Suprapubic skin (tissue), 3 donors: ENCODE measurements around the gene NPIPA7.
"Not testable (repeated sequence)": the region's sequence is repeated elsewhere in the genome, so short reads cannot be mapped to it uniquely, and the experiment has no call there.

Experiments used
- EP300 ChIP-seq: sonication (generic); formaldehyde crosslinking; IDR thresholded peaks from one replicate; pipeline ENCODE4 v1.6.1; 2017; ENCODE audit warnings: antibody characterized with exemption
- TF ChIP-seq, protein P1 (sequence below), 2 donors: fragments of 200-600 bp in 1 of 2; fragments of 450-650 bp in 1 of 2; sonication (generic) in 1 of 2; IDR thresholded peaks; one replicate each; pipeline ENCODE4 v1.5.1; 2016 to 2019; ENCODE audit warnings: antibody characterized with exemption in 2 of 2, mild to moderate bottlenecking in 1 of 2, moderate library complexity in 1 of 2

- not testable (repeated sequence) for TF ChIP-seq EP300
- TF ChIP-seq, protein P1, sequence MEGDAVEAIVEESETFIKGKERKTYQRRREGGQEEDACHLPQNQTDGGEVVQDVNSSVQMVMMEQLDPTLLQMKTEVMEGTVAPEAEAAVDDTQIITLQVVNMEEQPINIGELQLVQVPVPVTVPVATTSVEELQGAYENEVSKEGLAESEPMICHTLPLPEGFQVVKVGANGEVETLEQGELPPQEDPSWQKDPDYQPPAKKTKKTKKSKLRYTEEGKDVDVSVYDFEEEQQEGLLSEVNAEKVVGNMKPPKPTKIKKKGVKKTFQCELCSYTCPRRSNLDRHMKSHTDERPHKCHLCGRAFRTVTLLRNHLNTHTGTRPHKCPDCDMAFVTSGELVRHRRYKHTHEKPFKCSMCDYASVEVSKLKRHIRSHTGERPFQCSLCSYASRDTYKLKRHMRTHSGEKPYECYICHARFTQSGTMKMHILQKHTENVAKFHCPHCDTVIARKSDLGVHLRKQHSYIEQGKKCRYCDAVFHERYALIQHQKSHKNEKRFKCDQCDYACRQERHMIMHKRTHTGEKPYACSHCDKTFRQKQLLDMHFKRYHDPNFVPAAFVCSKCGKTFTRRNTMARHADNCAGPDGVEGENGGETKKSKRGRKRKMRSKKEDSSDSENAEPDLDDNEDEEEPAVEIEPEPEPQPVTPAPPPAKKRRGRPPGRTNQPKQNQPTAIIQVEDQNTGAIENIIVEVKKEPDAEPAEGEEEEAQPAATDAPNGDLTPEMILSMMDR (IDR thresholded peaks at IDR 0.05) = not testable (repeated sequence)
Measured at GRCh38 chr16:16408430-16408829, 29.5 kb downstream of the NPIPA7 start.
